ENCODE results near the gene UNC5CL. TPM values are rescaled to one million over a fixed set of nuclear protein-coding genes. Genes with fewer than 3 reads are reported as not detected.

The UNC5CL gene
- total and polyA plus RNA-seq, 2 experiments from 2014 or later, result 0.87 to 1.2 TPM

GRCh38 chr6:40997234-40997957, 41.6 kb downstream of the UNC5CL start:
- H3K27ac ChIP-seq (ENCODE audit: low read depth), result peak overlapping the region; percentile 91
- Mint-ChIP-seq H3K9me3 (no peaks in the 10 kb centered on the region; the same call in 1 of the 3 replicates), H3K4me1 (peaks cover 60% of the 10 kb centered on the region), H3K4me3 (peak overlapping the region; percentile 51), H3K27ac (peak overlapping the region; percentile 97), H3K36me3 (ENCODE audit: low read depth) (no peaks in the 10 kb centered on the region; the same call in 2 of the 3 replicates), H3K27me3 (ENCODE audit: insufficient read depth, low read depth, poor library complexity) (peaks cover 11% of the 10 kb centered on the region)
- no peaks in the 10 kb centered on the region for H3K27me3 ChIP-seq (ENCODE audit: insufficient read depth)
- H3K4me2 ChIP-seq, result peak overlapping the region; percentile 41
- H3K9me2 ChIP-seq (ENCODE audit: insufficient read depth), result peaks cover 12% of the 10 kb centered on the region
- H3K4me1 ChIP-seq (ENCODE audit: insufficient read depth), result peaks cover 41% of the 10 kb centered on the region
- no peak overlapping the region for H2AFZ ChIP-seq
- peaks cover 9% of the 10 kb centered on the region for H3F3A ChIP-seq (replicated peaks; ENCODE audit: low read depth)
- no peaks in the 10 kb centered on the region for H3K79me2 ChIP-seq (replicated peaks; ENCODE audit: insufficient read depth)
- ATAC-seq (peak; percentile 87), DNase-seq (ENCODE audit: low spot score) (peak; percentile 97)
- no peaks in the 10 kb centered on the region for H4K20me1 ChIP-seq (replicated peaks; ENCODE audit: insufficient read depth)
- H3K36me3 ChIP-seq (ENCODE audit: insufficient read depth), result no peaks in the 10 kb centered on the region
- TF ChIP-seq CREB1 (CRISPR knock-in tag; IDR thresholded peaks at IDR 0.05; ENCODE audit: low read depth), result peak; percentile 50
- peak; percentile 98 for TF ChIP-seq ZNF462 (CRISPR knock-in tag; IDR thresholded peaks at IDR 0.05)
- peak; percentile 84; the same call in 1 of the 2 replicates for TF ChIP-seq ZNF114 (CRISPR knock-in tag; IDR thresholded peaks at IDR 0.05)
- TF ChIP-seq, protein P1, sequence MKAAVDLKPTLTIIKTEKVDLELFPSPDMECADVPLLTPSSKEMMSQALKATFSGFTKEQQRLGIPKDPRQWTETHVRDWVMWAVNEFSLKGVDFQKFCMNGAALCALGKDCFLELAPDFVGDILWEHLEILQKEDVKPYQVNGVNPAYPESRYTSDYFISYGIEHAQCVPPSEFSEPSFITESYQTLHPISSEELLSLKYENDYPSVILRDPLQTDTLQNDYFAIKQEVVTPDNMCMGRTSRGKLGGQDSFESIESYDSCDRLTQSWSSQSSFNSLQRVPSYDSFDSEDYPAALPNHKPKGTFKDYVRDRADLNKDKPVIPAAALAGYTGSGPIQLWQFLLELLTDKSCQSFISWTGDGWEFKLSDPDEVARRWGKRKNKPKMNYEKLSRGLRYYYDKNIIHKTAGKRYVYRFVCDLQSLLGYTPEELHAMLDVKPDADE (IDR thresholded peaks at IDR 0.05), result no peak
- H3K4me3 ChIP-seq, result peak overlapping the region; percentile 11; the same call in 1 of the 2 replicates

Measured in GM23338 (cell line).